ENCODE data around the gene GAK.

GAK gene

DNA sequence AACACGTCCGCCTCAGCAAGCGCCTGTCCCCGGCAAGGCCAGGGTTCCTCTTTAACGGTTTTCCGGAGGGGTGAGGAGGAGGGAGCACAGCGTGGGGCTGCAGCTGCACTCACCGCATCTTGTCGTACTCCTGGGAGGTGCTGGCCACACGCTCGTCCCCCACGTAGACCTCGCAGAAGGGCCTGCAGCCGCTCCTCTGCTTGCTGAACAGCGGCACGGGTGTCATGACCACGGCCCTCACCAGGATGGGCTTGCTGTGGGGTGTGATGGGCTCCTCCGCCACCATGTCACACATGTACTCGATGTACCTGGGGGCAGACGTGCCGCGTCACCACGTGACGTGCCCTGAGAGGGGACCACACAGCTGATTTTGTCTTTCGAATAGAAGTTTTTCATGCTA lies 54.6 kb downstream of the GAK start:
- FAIRE-seq (no peak), DNase-seq (ENCODE audit: insufficient read length, low spot score) (no peak)
- TF ChIP-seq, protein P1, sequence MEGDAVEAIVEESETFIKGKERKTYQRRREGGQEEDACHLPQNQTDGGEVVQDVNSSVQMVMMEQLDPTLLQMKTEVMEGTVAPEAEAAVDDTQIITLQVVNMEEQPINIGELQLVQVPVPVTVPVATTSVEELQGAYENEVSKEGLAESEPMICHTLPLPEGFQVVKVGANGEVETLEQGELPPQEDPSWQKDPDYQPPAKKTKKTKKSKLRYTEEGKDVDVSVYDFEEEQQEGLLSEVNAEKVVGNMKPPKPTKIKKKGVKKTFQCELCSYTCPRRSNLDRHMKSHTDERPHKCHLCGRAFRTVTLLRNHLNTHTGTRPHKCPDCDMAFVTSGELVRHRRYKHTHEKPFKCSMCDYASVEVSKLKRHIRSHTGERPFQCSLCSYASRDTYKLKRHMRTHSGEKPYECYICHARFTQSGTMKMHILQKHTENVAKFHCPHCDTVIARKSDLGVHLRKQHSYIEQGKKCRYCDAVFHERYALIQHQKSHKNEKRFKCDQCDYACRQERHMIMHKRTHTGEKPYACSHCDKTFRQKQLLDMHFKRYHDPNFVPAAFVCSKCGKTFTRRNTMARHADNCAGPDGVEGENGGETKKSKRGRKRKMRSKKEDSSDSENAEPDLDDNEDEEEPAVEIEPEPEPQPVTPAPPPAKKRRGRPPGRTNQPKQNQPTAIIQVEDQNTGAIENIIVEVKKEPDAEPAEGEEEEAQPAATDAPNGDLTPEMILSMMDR (IDR thresholded peaks at IDR 0.05; ENCODE audit: insufficient read depth, missing control alignments) = no peak

DNA sequence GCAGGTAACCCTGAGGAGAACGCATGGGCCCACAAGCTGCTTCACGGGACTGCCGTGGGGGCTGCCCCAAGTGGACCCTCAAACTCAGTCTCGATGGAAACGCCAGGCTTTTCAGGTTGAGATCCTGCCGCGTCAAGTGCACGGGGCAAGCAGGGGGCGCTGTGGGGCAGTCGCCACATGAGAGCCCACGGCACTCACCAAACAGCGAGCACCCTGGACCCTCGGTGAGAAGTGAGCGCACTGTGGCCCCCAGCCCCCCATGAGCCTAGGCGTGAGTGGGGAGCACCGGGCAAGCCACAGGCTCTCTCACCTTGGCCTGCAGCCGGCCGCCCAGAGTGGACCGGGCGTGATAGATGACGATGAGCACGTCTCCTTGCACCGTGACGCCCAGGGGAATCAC lies 55.3 kb downstream of the GAK start:
- DNase-seq (ENCODE audit: insufficient read length, low spot score) (no peak), FAIRE-seq (no peak)
- TF ChIP-seq, protein P1 (IDR thresholded peaks at IDR 0.05; ENCODE audit: insufficient read depth, missing control alignments) = peak; percentile 14

DNA sequence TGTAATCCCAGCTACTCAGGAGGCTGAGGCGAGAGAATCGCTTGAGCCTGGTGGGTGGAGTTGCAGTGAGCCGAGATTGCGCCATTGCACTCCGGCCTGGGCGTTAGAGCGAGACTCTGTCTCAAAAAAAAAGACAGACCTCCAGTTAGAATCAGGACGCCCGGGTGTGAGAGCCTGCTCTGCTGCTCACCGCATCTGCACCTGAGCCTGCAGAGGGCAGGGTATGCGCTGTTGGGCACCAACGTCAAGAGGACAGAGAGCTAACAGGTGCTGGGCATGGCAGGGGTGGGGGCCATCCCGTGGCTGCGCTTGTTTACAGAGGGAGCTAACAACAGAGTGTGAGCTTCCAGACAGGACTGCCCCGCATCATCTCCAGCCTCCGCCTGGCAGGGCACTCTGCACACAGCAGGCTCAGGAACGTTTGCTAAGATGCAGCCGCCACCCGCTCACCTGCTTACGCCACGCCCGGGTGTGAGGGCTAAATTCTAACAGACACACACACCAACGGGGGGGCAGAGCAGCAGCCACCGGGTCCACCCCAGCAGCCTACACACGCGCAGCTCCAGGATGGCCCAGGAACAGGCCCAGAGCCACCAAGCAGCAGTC lies 56.2 kb downstream of the GAK start:
- FAIRE-seq = no peak
- DNase-seq (ENCODE audit: insufficient read length, low spot score) = no peak
- TF ChIP-seq, protein P1 (IDR thresholded peaks at IDR 0.05; ENCODE audit: insufficient read depth, missing control alignments) = no peak

DNA sequence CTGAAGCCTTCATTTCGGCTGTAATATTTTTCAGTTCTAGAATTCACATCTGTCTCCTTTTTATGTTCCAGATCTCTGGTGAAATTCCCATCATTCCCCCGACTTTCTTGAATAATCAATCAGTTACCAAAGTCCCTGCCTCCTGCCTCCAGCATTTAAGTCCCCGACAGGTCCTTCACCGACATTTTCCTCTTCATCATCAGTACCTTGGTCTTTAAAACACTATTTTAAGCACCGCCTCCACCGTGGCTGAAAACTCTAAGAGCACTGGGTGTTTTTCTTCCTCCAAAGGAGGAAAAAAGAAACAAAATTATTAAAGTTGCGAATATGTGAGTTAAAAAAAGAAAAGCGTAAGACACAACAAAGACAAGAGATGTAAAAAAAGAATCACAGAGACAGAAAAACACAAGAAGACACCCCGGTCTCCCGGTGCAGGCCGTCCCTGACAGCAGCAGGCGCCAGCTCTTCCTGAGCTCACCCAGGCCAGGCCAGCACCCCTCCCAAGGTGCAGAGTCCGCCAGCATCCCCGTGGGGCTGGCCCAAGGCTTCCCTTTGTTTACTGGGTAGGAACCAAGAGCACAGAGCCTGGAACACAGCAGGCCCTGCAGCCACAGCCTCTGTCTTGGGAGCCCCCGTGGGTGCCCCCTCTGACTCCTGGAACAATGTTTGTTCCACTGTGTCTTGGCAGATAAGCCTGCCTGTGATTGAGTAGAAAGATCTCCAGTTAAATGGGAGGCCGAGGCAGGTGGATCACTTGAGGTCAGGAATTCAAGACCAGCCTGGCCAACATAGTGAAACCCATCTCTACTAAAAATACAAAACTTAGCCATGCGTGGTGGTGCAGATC lies 56.9 kb downstream of the GAK start:
- no peak for DNase-seq (ENCODE audit: insufficient read length, low spot score)
- TF ChIP-seq, protein P1 (IDR thresholded peaks at IDR 0.05; ENCODE audit: insufficient read depth, missing control alignments) = no peak

DNA sequence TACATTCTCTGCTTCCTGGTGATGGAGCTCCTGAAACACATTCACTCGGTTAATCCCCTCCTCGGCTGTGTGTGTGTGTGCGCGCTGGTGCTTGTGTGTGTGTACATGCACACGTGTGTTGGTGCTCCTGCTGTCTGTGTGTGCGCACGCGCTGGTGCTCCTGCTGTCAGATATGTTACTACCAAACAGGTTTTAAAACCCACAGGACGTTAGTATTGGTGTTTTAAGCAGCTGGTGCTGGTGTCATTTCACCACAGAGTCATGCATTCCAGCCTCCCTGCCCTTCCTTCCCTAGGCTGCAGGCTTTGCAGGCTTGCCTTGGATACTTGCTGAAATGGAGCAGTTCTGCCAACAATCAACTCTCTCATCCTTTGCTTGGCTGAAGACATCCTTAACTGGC lies 58.1 kb downstream of the GAK start:
- TF ChIP-seq, protein P1 (IDR thresholded peaks at IDR 0.05; ENCODE audit: insufficient read depth, missing control alignments) = no peak
- FAIRE-seq = no peak
- DNase-seq (ENCODE audit: insufficient read length, low spot score) = no peak

More for the DNA sequence above, 56.9 kb downstream of the GAK start:
- no peak for FAIRE-seq

DNA sequence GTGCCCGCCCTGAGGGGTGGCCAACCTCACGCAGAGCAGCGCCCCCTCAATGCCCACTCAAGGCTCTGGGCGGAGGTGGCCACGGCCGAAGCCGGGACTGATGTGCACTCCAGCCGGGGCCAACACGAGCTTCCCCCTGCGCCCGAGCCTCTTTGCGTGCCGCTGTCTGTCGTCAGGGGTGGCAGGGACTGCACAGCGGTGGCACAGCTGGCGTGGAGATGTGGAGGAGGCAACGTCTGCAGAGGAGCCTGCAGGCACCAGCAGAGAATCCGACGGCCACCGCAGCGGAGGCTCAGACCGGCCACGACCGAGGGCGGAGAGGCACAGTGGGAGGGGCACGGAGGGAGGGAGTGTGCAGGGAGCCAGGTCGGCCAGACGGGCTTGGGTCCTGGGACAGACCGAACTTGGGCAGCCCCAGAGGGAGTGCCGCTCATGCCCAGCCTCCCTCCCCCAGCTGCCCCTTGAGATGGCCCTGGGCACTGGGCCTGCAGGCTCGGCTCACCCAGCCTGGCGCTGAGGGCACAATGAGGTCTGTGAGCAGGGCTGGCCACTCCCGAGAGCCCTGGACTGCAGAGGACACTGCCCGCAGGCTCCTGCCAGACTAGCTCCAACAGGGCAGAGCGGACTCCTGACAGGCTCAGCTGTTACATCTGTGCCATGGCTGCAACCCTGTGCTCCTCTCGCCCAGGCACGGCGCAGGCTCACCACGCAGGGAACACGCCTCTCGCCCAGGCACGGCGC lies 59.7 kb downstream of the GAK start:
- TF ChIP-seq, protein P1 (IDR thresholded peaks at IDR 0.05; ENCODE audit: insufficient read depth, missing control alignments) = no peak
- no peak for DNase-seq (ENCODE audit: insufficient read length, low spot score)
- FAIRE-seq = no peak

Measured in D721Med (cell line).